Mononuclear cell (primary cell): ENCODE measurements around the gene PNKD. TPM values are rescaled to one million over a fixed set of nuclear protein-coding genes. Genes with fewer than 3 reads are reported as not detected.

Source experiments
- H3K27me3 ChIP-seq: 2 replicates; pipeline ENCODE4 v1.6.0; 2011; ENCODE audit warnings: low read length, control low read depth; ENCODE audit not compliant: insufficient read depth
- H3K4me1 ChIP-seq: 2 replicates; pipeline ENCODE4 v1.5.1; 2011; ENCODE audit warnings: mild to moderate bottlenecking, low read length, control low read depth; ENCODE audit not compliant: insufficient read depth
- H3K4me3 ChIP-seq: 2 replicates; pipeline ENCODE4 v1.5.1; 2011; ENCODE audit warnings: mild to moderate bottlenecking, low read length, moderate library complexity
- H3K9me3 ChIP-seq: 2 replicates; pipeline ENCODE4 v1.5.1; 2011; ENCODE audit warnings: low read depth, mild to moderate bottlenecking, control low read depth, low read length
- total RNA-seq: library from RNA; depleted of rRNA; stranded (reverse); fragments of >200 nt; gene quantifications from one replicate; pipeline ENCODE4 v1.2.3, GENCODE V29; 2012

The PNKD gene
- total RNA-seq, 1 donor = 14.2 TPM

- Histone ChIP-seq H3K9me3 (no peaks in the 10 kb centered on the region), H3K27me3 (no peaks in the 10 kb centered on the region), H3K4me1 (peaks cover 77% of the 10 kb centered on the region), H3K4me3 (peak overlapping the region; percentile 83)
Measured at GRCh38 chr2:218291318-218292047, 21.2 kb downstream of the PNKD start.

GRCh38 chr2:218292048-218293014, 22.0 kb downstream of the PNKD start, which contains the start of gene TMBIM1:
Gene TMBIM1 (minus strand): TSS chr2:218292503. CDS start chr2:218282141, 10,362 bp downstream.
- Histone ChIP-seq H3K4me1 (peaks cover 69% of the 10 kb centered on the region), H3K27me3 (no peaks in the 10 kb centered on the region), H3K4me3 (peak within 1 kb of the TSS; percentile 83), H3K9me3 (no peaks in the 10 kb centered on the region)

- H3K4me3 ChIP-seq = no peak overlapping the region
- H3K9me3 ChIP-seq = no peaks in the 10 kb centered on the region
- no peaks in the 10 kb centered on the region for H3K27me3 ChIP-seq
- peaks cover 53% of the 10 kb centered on the region for H3K4me1 ChIP-seq
Measured at GRCh38 chr2:218293715-218294429, 23.6 kb downstream of the PNKD start.

DNA sequence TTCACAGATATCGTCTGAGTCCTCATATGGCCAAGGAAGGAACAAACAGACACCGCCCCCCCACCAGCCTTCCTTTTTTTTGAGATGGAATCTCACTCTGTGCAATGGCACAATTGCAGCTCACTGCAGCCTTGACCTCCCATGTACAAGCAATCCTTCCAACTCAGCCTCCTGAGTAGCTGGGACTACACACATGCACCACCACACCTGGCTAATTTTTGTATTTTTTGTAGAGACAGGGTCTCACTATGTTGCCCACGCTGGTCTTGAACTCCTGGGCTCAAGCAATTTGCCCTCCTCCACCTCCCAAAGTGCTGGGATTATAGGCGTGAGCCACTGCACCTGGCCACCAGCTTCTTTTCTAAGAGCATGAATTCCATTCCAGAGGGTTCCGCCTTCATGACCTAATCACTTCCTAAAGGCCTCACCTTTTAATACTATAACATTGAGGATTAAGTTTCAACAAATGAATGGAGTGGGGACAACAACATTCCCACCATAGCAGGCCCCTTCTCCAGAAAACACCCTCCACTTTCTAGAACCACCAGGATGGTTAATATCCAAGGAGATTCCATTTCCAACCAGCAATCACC, 24.2 kb downstream of the PNKD start:
- Histone ChIP-seq H3K4me1 (peaks cover 47% of the 10 kb centered on the region), H3K4me3 (no peak overlapping the region), H3K27me3 (no peaks in the 10 kb centered on the region), H3K9me3 (no peaks in the 10 kb centered on the region)

- no peaks in the 10 kb centered on the region for H3K27me3 ChIP-seq
- no peak overlapping the region for H3K4me3 ChIP-seq
- peaks cover 42% of the 10 kb centered on the region for H3K4me1 ChIP-seq
- no peaks in the 10 kb centered on the region for H3K9me3 ChIP-seq
Measured at GRCh38 chr2:218295029-218295428, 24.7 kb downstream of the PNKD start.

DNA sequence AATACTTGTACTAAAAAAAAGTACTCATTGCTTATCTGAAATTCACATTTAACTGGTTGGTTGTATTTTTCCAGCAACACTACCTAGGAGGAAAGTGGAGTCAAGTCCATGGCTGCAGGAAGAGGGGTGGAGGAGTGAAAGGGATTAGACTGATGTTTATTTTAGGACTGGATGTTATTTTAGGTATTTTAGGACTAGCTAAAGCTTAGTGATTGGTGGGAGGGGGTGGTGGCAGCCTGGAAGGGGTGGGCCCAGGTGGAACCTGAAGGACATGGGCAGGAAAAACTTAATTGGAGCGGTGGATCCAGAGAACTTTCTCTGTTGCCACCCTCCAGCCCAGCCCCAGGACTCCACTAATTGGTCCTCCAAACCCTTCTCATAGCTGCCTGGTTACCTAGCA, 25.9 kb downstream of the PNKD start:
- no peaks in the 10 kb centered on the region for H3K9me3 ChIP-seq
- no peaks in the 10 kb centered on the region for H3K27me3 ChIP-seq
- H3K4me3 ChIP-seq = no peak overlapping the region
- H3K4me1 ChIP-seq = peaks cover 32% of the 10 kb centered on the region

- Histone ChIP-seq H3K9me3 (no peaks in the 10 kb centered on the region), H3K27me3 (no peaks in the 10 kb centered on the region), H3K4me3 (no peak overlapping the region), H3K4me1 (peaks cover 32% of the 10 kb centered on the region)
Measured at GRCh38 chr2:218296847-218297246, 26.5 kb downstream of the PNKD start.

- H3K27me3 ChIP-seq = no peaks in the 10 kb centered on the region
- H3K4me1 ChIP-seq = peaks cover 22% of the 10 kb centered on the region
- no peak overlapping the region for H3K4me3 ChIP-seq
- no peaks in the 10 kb centered on the region for H3K9me3 ChIP-seq
Measured at GRCh38 chr2:218298314-218298875, 28.1 kb downstream of the PNKD start.

DNA sequence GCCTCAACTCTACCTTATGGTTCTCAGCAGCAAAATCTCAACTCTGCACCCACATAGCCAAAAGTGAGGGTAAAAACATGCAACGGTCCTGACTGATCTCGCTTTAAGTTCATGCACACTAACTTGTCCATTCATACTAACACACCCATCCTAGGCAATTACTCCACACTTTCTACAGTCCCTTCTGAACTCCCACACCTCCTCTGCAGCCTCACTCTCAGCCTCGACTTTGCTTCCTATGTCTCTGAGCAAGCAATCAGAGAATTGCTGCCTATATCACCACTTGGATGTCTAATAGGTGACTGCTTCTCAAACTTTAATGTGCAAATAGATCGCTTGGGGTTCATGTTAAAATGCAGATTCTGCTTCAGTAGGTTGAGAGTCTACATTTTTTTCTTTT, 29.8 kb downstream of the PNKD start:
- peaks cover 7% of the 10 kb centered on the region for H3K4me1 ChIP-seq
- no peaks in the 10 kb centered on the region for H3K27me3 ChIP-seq
- H3K4me3 ChIP-seq = no peak overlapping the region
- no peaks in the 10 kb centered on the region for H3K9me3 ChIP-seq

DNA sequence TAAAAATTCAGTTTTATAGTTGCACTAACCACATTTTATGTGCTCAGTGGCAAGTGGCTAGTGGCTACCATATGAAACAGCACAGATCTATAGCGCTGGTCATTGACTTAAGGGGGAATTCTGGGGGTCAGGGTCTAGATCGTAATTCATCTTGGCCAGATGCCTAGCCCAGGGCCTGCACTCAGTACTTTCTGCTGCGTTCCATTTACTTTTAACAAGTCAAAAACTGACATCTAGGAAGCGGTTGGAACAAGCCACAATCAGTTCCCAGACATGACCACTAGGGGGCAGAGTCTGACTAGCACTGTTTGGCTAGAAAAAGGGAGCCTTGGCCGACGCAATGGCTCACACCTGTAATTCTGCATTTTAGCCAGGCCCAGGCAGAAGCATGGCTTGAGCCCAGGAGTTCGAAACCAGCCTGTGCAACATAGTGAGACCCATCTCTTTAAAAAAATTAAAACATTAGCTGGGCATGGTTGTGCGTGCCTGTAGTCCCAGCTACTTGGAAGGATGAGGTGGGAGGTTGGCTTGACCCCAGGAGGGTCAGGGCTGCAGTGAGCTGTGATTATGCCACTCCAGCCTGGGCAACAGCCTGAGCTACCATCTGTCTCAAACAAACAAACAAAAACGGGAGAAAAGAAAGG, 31.0 kb downstream of the PNKD start:
- no peaks in the 10 kb centered on the region for H3K27me3 ChIP-seq
- H3K4me3 ChIP-seq = no peak overlapping the region
- no peaks in the 10 kb centered on the region for H3K9me3 ChIP-seq
- H3K4me1 ChIP-seq = peaks cover 7% of the 10 kb centered on the region

- no peaks in the 10 kb centered on the region for H3K9me3 ChIP-seq
- peaks cover 18% of the 10 kb centered on the region for H3K4me1 ChIP-seq
- no peaks in the 10 kb centered on the region for H3K27me3 ChIP-seq
- no peak overlapping the region for H3K4me3 ChIP-seq
Measured at GRCh38 chr2:218305383-218305782, 35.1 kb downstream of the PNKD start.

- Histone ChIP-seq H3K9me3 (no peaks in the 10 kb centered on the region), H3K4me1 (peaks cover 14% of the 10 kb centered on the region), H3K4me3 (no peak overlapping the region), H3K27me3 (no peaks in the 10 kb centered on the region)
Measured at GRCh38 chr2:218306184-218306920, 36.0 kb downstream of the PNKD start.

- Histone ChIP-seq H3K4me1 (peaks cover 16% of the 10 kb centered on the region), H3K9me3 (no peaks in the 10 kb centered on the region), H3K4me3 (no peak overlapping the region), H3K27me3 (no peaks in the 10 kb centered on the region)
Measured at GRCh38 chr2:218307415-218308090, 37.2 kb downstream of the PNKD start.
